Common myeloid progenitor, CD34-positive (primary cell): ENCODE results near the gene OGDHL.
"Not testable (repeated sequence)": the region's sequence is repeated elsewhere in the genome, so short reads cannot be mapped to it uniquely, and the experiment has no call there.

Source experiments
- CTCF ChIA-PET: fragments of 350-600 bp; sonication (Branson Sonifier 250); formaldehyde crosslinking; loops from one replicate; lab custom pipeline; 2021; ENCODE audit warnings: antibody characterized with exemption; lab: Charles Lee
- POLR2A ChIA-PET: fragments of 350-600 bp; sonication (Branson Sonifier 250); formaldehyde crosslinking; loops from one replicate; lab custom pipeline; 2021; ENCODE audit warnings: antibody characterized with exemption; lab: Charles Lee
- DNase-seq, 3 donors: peaks; one replicate each; pipeline versions ENCODE4 v3.0.0 to v3.0.0-alpha.2; 2013
- H3K27ac ChIP-seq, 2 experiments: 1 replicate in 1 of 2; 2 replicates in 1 of 2; pipeline ENCODE4 v1.7.0; 2013; ENCODE audit warnings: inconsistent platforms in 2 of 2, low read length in 2 of 2, mild to moderate bottlenecking in 2 of 2, low read depth in 1 of 2, moderate library complexity in 1 of 2; ENCODE audit not compliant: severe bottlenecking in 2 of 2, insufficient read depth in 1 of 2, poor library complexity in 1 of 2
- H3K27me3 ChIP-seq, 5 experiments: replicated peaks in 2 of 5; 1 replicate in 3 of 5; 2 replicates in 2 of 5; pipeline versions ENCODE4 v1.6.1 to v1.7.0; 2013; ENCODE audit warnings: low read length in 4 of 5, mild to moderate bottlenecking in 2 of 5, moderate library complexity in 2 of 5, inconsistent platforms in 1 of 5; ENCODE audit not compliant: insufficient read depth in 5 of 5, control insufficient read depth in 4 of 5
- H3K36me3 ChIP-seq, 4 experiments: 1 replicate in 2 of 4; 2 replicates in 2 of 4; pipeline versions ENCODE4 v1.6.1 to v1.7.0; 2013; ENCODE audit warnings: low read length in 3 of 4, control low read depth in 1 of 4, mild to moderate bottlenecking in 1 of 4; ENCODE audit not compliant: control insufficient read depth in 4 of 4, insufficient read depth in 4 of 4
- H3K4me1 ChIP-seq, 4 experiments: 1 replicate in 3 of 4; 2 replicates in 1 of 4; pipeline versions ENCODE4 v1.6.1 to v1.7.1; 2013; ENCODE audit warnings: low read length in 3 of 4, mild to moderate bottlenecking in 3 of 4, control low read depth in 1 of 4, inconsistent platforms in 1 of 4, moderate library complexity in 1 of 4; ENCODE audit not compliant: control insufficient read depth in 4 of 4, insufficient read depth in 4 of 4; ENCODE audit errors: control extremely low read depth in 1 of 4
- H3K4me3 ChIP-seq, 7 experiments: 1 replicate in 4 of 7; 2 replicates in 3 of 7; pipeline versions ENCODE4 v1.5.1 to v1.7.0; 2013; ENCODE audit warnings: mild to moderate bottlenecking in 7 of 7, low read length in 6 of 7, moderate library complexity in 6 of 7, inconsistent platforms in 2 of 7, low read depth in 2 of 7, control low read depth in 1 of 7; ENCODE audit not compliant: insufficient read depth in 4 of 7, control insufficient read depth in 1 of 7; ENCODE audit errors: extremely low read depth in 1 of 7
- H3K9me3 ChIP-seq, 5 experiments: 1 replicate in 4 of 5; 2 replicates in 1 of 5; pipeline versions ENCODE4 v1.6.1 to v1.7.1; 2013; ENCODE audit warnings: low read length in 4 of 5, mild to moderate bottlenecking in 2 of 5, inconsistent platforms in 1 of 5, low read depth in 1 of 5, moderate library complexity in 1 of 5; ENCODE audit not compliant: control insufficient read depth in 4 of 5, insufficient read depth in 2 of 5; ENCODE audit errors: control extremely low read depth in 1 of 5
- WGBS: methylation state at CpG from one replicate; pipeline ENCODE4 v1.1.5; 2013; ENCODE audit not compliant: insufficient coverage; 5-methylcytosine and 5-hydroxymethylcytosine counted together

Gene OGDHL

GRCh38 chr10:49734676-49735075 lies 27.4 kb downstream of the OGDHL start:
- no peak overlapping the region for H3K27ac ChIP-seq
- POLR2A ChIA-PET = no interaction called here
- CTCF ChIA-PET = no interaction called here
- no peak for DNase-seq
- no peaks in the 10 kb centered on the region for H3K36me3 ChIP-seq
- no peaks in the 10 kb centered on the region for H3K9me3 ChIP-seq
- H3K4me1 ChIP-seq = no peaks in the 10 kb centered on the region
- H3K4me3 ChIP-seq = no peak overlapping the region
- H3K27me3 ChIP-seq = peaks cover 0 to 1% (median 0%) of the 10 kb centered on the region in 5 experiments
- 89% methylated on average over 10 of the region's 10 CpGs for WGBS

GRCh38 chr10:49733866-49734265 lies 28.3 kb downstream of the OGDHL start:
- WGBS = 98% methylated on average over 7 of the region's 7 CpGs
- no peak overlapping the region for H3K27ac ChIP-seq
- ChIA-PET CTCF (no interaction called here), POLR2A (no interaction called here)
- H3K36me3 ChIP-seq = no peaks in the 10 kb centered on the region
- peaks cover 0 to 1% (median 0%) of the 10 kb centered on the region in 5 experiments for H3K27me3 ChIP-seq
- no peak for DNase-seq
- H3K4me1 ChIP-seq = no peaks in the 10 kb centered on the region
- no peak overlapping the region for H3K4me3 ChIP-seq
- no peaks in the 10 kb centered on the region for H3K9me3 ChIP-seq

- Histone ChIP-seq H3K4me1 (no peaks in the 10 kb centered on the region), H3K27ac (no peak overlapping the region), H3K9me3 (peaks cover 6 to 13% (median 8%) of the 10 kb centered on the region in 5 experiments), H3K36me3 (no peaks in the 10 kb centered on the region), H3K27me3 (peaks cover 0 to 2% (median 0%) of the 10 kb centered on the region in 5 experiments), H3K4me3 (no peak overlapping the region)
- ChIA-PET CTCF (interaction anchor here (0.6 kb wide), 1 partner anchor 1195 kb away, joined by 3 read pairs; no protein-coding TSS in a partner anchor), POLR2A (no interaction called here)
- 100% methylated on average over 1 of the region's 2 CpGs for WGBS
- DNase-seq = no peak
Observed at GRCh38 chr10:49726593-49726992, 35.5 kb downstream of the OGDHL start.

GRCh38 chr10:49715157-49715556 lies 47.0 kb downstream of the OGDHL start:
- DNase-seq, H3K4me1 ChIP-seq, POLR2A ChIA-PET, H3K36me3 ChIP-seq, H3K4me3 ChIP-seq, CTCF ChIA-PET, H3K27ac ChIP-seq, H3K27me3 ChIP-seq, H3K9me3 ChIP-seq: not testable (repeated sequence)
- 95% methylated on average over 5 of the region's 7 CpGs for WGBS

- Histone ChIP-seq H3K9me3 (peaks cover 0 to 4% (median 0%) of the 10 kb centered on the region in 5 experiments), H3K4me3 (no peak overlapping the region), H3K27me3 (peaks cover 0 to 12% (median 3%) of the 10 kb centered on the region in 5 experiments), H3K27ac (no peak overlapping the region), H3K36me3 (no peaks in the 10 kb centered on the region), H3K4me1 (no peaks in the 10 kb centered on the region)
- WGBS = 83% methylated on average over 3 of the region's 5 CpGs
- POLR2A ChIA-PET = no interaction called here
- CTCF ChIA-PET = no interaction called here
- no peak for DNase-seq
Observed at GRCh38 chr10:49713266-49713665, 48.9 kb downstream of the OGDHL start.

- CTCF ChIA-PET = no interaction called here
- Histone ChIP-seq H3K4me1 (no peaks in the 10 kb centered on the region), H3K27ac (no peak overlapping the region), H3K9me3 (peaks cover 0 to 4% (median 0%) of the 10 kb centered on the region in 5 experiments), H3K36me3 (no peaks in the 10 kb centered on the region), H3K27me3 (peaks cover 0 to 12% (median 3%) of the 10 kb centered on the region in 5 experiments), H3K4me3 (no peak overlapping the region)
- no peak for DNase-seq
- POLR2A ChIA-PET = no interaction called here
- WGBS = 60% methylated on average over 1 of the region's 8 CpGs
Observed at GRCh38 chr10:49711481-49711880, 50.6 kb downstream of the OGDHL start.

- no peak overlapping the region for H3K27ac ChIP-seq
- POLR2A ChIA-PET = no interaction called here
- H3K4me1 ChIP-seq = no peaks in the 10 kb centered on the region
- H3K9me3 ChIP-seq = peaks cover 0 to 4% (median 0%) of the 10 kb centered on the region in 5 experiments
- DNase-seq = no peak
- peaks cover 0 to 12% (median 3%) of the 10 kb centered on the region in 5 experiments for H3K27me3 ChIP-seq
- H3K4me3 ChIP-seq = no peak overlapping the region
- WGBS = 87% methylated on average over 6 of the region's 6 CpGs
- H3K36me3 ChIP-seq = no peaks in the 10 kb centered on the region
- CTCF ChIA-PET = no interaction called here
Observed at GRCh38 chr10:49710966-49711365, 51.2 kb downstream of the OGDHL start.
